GM12892 (cell line): ENCODE measurements around the gene ATP11A.

ENCODE experiments used
- POLR2A ChIP-seq: IDR thresholded peaks from 2 replicates; pipeline ENCODE4 v1.6.1; 2011; ENCODE audit warnings: low read depth, low read length, control low read depth
- TAF1 ChIP-seq: IDR thresholded peaks from 2 replicates; pipeline ENCODE4 v1.6.1; 2011; ENCODE audit warnings: low read depth, mild to moderate bottlenecking, control low read depth, low read length, borderline replicate concordance

DNA sequence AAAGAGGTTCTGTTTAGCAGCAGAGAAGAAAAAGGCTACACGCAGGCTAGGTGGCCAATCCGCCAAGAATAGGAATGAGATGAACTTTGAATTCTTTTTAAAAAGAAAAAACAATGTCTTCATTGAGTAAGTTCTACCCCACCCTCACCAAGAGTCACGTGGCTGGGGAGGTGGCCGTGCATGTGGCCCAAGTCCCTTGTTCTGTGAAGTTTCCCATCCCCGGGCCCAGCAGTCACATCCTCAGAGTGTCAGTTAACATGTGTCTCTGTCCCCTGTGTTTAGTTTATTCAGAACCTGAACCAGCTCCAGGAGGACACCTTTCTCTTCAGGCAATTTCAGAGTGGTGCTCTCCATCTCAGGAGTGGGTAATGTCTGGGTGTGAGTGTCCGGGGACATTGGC is 222.0 kb downstream of the ATP11A start:
- no peak for TF ChIP-seq POLR2A
- TF ChIP-seq TAF1, result no peak
